Coronary artery (tissue), 2 donors: ENCODE data around the gene INSIG2.

Source experiments
- DNase-seq: peaks from one replicate; pipeline ENCODE4 v3.0.0-alpha.2; 2017; ENCODE audit warnings: low spot score
- H3K27ac ChIP-seq, 2 donors: fragments of 200-600 bp; sonication (generic); one replicate each; pipeline ENCODE4 v1.5.1; 2016 to 2019
- H3K4me3 ChIP-seq: fragments of 200-600 bp; sonication (generic); 2 replicates; pipeline ENCODE4 v1.5.1; 2016; ENCODE audit warnings: mild to moderate bottlenecking, moderate library complexity
- TF ChIP-seq, protein P1 (sequence below): fragments of 200-600 bp; sonication (generic); IDR thresholded peaks from one replicate; pipeline ENCODE4 v1.5.1; 2019; ENCODE audit warnings: antibody characterized with exemption

The INSIG2 gene

DNA sequence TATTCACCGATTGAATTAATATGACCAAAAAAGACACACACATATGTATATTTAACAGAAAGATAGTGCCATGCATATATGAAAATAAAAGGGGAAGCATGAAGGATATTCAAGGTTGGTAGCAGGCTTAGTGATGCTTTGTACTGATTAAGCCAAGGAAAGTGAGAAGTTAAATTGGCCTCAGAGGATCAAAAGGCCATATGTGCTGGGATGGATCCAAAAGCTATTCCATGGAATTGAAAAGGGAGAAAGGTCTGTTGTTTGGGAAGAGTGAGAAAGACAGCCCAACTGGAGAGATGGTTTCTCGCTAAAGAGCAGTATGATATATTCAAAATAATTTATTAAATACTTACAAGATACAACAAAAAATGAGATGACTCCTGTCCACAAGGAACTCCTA, 65.9 kb downstream of the INSIG2 start:
- H3K27ac ChIP-seq: no peak overlapping the region
- DNase-seq: no peak
- TF ChIP-seq, protein P1, sequence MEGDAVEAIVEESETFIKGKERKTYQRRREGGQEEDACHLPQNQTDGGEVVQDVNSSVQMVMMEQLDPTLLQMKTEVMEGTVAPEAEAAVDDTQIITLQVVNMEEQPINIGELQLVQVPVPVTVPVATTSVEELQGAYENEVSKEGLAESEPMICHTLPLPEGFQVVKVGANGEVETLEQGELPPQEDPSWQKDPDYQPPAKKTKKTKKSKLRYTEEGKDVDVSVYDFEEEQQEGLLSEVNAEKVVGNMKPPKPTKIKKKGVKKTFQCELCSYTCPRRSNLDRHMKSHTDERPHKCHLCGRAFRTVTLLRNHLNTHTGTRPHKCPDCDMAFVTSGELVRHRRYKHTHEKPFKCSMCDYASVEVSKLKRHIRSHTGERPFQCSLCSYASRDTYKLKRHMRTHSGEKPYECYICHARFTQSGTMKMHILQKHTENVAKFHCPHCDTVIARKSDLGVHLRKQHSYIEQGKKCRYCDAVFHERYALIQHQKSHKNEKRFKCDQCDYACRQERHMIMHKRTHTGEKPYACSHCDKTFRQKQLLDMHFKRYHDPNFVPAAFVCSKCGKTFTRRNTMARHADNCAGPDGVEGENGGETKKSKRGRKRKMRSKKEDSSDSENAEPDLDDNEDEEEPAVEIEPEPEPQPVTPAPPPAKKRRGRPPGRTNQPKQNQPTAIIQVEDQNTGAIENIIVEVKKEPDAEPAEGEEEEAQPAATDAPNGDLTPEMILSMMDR: no peak
- no peak overlapping the region for H3K4me3 ChIP-seq
